Thyroid gland (tissue), 4 donors: ENCODE data around the gene PHF8. TPM values are rescaled to one million over a fixed set of nuclear protein-coding genes. Genes with fewer than 3 reads are reported as not detected.

Source experiments
- DNase-seq, 2 donors: peaks; one replicate each; pipeline ENCODE4 v3.0.0-alpha.2; 2019
- H3K27ac ChIP-seq, 3 donors: fragments of 200-600 bp; sonication (generic); 1 replicate in 2 of 3; 2 replicates in 1 of 3; pipeline ENCODE4 v1.5.1; 2016 to 2019; ENCODE audit warnings: mild to moderate bottlenecking in 1 of 3, moderate library complexity in 1 of 3
- H3K27me3 ChIP-seq: fragments of 200-600 bp; sonication (generic); one replicate; pipeline ENCODE4 v1.5.1; 2019
- H3K36me3 ChIP-seq, 2 donors: fragments of 200-600 bp; sonication (generic); one replicate each; pipeline ENCODE4 v1.5.1; 2016 to 2019
- H3K4me1 ChIP-seq, 2 donors: fragments of 200-600 bp; sonication (generic); one replicate each; pipeline ENCODE4 v1.5.1; 2017 to 2019
- H3K4me3 ChIP-seq, 3 donors: fragments of 200-600 bp; sonication (generic); replicated peaks in 1 of 3; 1 replicate in 2 of 3; 2 replicates in 1 of 3; pipeline ENCODE4 v1.5.1; 2016; ENCODE audit warnings: mild to moderate bottlenecking in 1 of 3
- H3K9me3 ChIP-seq: fragments of 200-600 bp; sonication (generic); one replicate; pipeline ENCODE4 v1.5.1; 2017
- CTCF ChIP-seq, 6 experiments: fragments of 200-600 bp in 3 of 6; fragments of 450-650 bp in 3 of 6; sonication (generic) in 3 of 6; IDR thresholded peaks; one replicate each; pipeline ENCODE4 v1.5.1; 2016 to 2019; ENCODE audit warnings: antibody characterized with exemption in 6 of 6, mild to moderate bottlenecking in 2 of 6, inconsistent platforms in 1 of 6, moderate library complexity in 1 of 6
- POLR2A ChIP-seq, 2 donors: fragments of 450-650 bp; IDR thresholded peaks; one replicate each; pipeline ENCODE4 v1.6.1; 2017; ENCODE audit warnings: antibody characterized with exemption in 2 of 2, mild to moderate bottlenecking in 2 of 2, moderate library complexity in 1 of 2
- WGBS, 2 donors: methylation state at CpG; one replicate each; pipeline ENCODE4 v1.1.5; 2017; 5-methylcytosine and 5-hydroxymethylcytosine counted together
- intact Hi-C: fragments of 100-400 bp; cut with DNase I; formaldehyde crosslinking; loops from one replicate; pipeline ENCODE4 v1.15.1; 2023
- total RNA-seq, 4 donors: library from RNA; depleted of rRNA; stranded (reverse); fragments of >200 nt; gene quantifications; one replicate each; pipeline ENCODE4 v1.2.3, GENCODE V29; 2016

The PHF8 gene
- total RNA-seq, 4 donors from 2014 or later = 30.4 to 89.5 (median 36.3) TPM

GRCh38 chrX:53992589-53992988 lies 51.7 kb downstream of the PHF8 start:
- H3K27ac ChIP-seq = no peak overlapping the region
- no peak overlapping the region for H3K4me3 ChIP-seq
- TF ChIP-seq CTCF (IDR thresholded peaks at IDR 0.05) (no peak), POLR2A (IDR thresholded peaks at IDR 0.05) (no peak)
- H3K36me3 ChIP-seq = peaks cover 3 to 11% of the 10 kb centered on the region in 2 donors
- H3K9me3 ChIP-seq = no peaks in the 10 kb centered on the region
- no peak for DNase-seq
- H3K27me3 ChIP-seq = no peaks in the 10 kb centered on the region
- intact Hi-C loops = no loop called here
- no peaks in the 10 kb centered on the region for H3K4me1 ChIP-seq
- 96 to 100% methylated on average over 1 to 3 of the region's 4 CpGs for WGBS, 2 donors

- WGBS, 2 donors = 83 to 86% methylated on average over 2 of the region's 2 CpGs
- Histone ChIP-seq H3K9me3 (no peaks in the 10 kb centered on the region), H3K4me3 (no peak overlapping the region), H3K27ac (no peak overlapping the region), H3K36me3 (peaks cover 16 to 25% of the 10 kb centered on the region in 2 donors), H3K27me3 (no peaks in the 10 kb centered on the region), H3K4me1 (no peaks in the 10 kb centered on the region)
- no peak for TF ChIP-seq POLR2A (IDR thresholded peaks at IDR 0.05)
- TF ChIP-seq CTCF (IDR thresholded peaks at IDR 0.05) = no peak
- intact Hi-C loops = no loop called here
- no peak for DNase-seq
Measured at GRCh38 chrX:53990171-53990570, 54.1 kb downstream of the PHF8 start.

- no peaks in the 10 kb centered on the region for H3K9me3 ChIP-seq
- TF ChIP-seq POLR2A (IDR thresholded peaks at IDR 0.05) (no peak), CTCF (IDR thresholded peaks at IDR 0.05) (no peak)
- H3K27ac ChIP-seq = no peak overlapping the region
- no peaks in the 10 kb centered on the region for H3K4me1 ChIP-seq
- 93 to 99% methylated on average over 8 to 9 of the region's 12 CpGs for WGBS, 2 donors
- no peak overlapping the region for H3K4me3 ChIP-seq
- peaks cover 14 to 26% of the 10 kb centered on the region in 2 donors for H3K36me3 ChIP-seq
- no peak for DNase-seq
- H3K27me3 ChIP-seq = no peaks in the 10 kb centered on the region
- intact Hi-C loops = no loop called here
Measured at GRCh38 chrX:53984895-53985294, 59.4 kb downstream of the PHF8 start.

GRCh38 chrX:53974529-53974928 lies 69.7 kb downstream of the PHF8 start:
- no peak for DNase-seq
- WGBS, 2 donors = 98 to 99% methylated on average over 6 of the region's 6 CpGs

GRCh38 chrX:53969540-53969939 lies 74.7 kb downstream of the PHF8 start:
- Histone ChIP-seq H3K27me3 (no peaks in the 10 kb centered on the region), H3K4me1 (no peaks in the 10 kb centered on the region), H3K4me3 (no peak overlapping the region), H3K27ac (no peak overlapping the region), H3K9me3 (no peaks in the 10 kb centered on the region), H3K36me3 (no peaks in the 10 kb centered on the region)
- no peak for TF ChIP-seq CTCF (IDR thresholded peaks at IDR 0.05)
- TF ChIP-seq POLR2A (IDR thresholded peaks at IDR 0.05) = no peak
- WGBS, 2 donors = 93 to 98% methylated on average over 3 of the region's 3 CpGs
- no peak for DNase-seq
- intact Hi-C loops = no loop called here

More at GRCh38 chrX:53974529-53974928, 69.7 kb downstream of the PHF8 start:
- H3K27me3 ChIP-seq = no peaks in the 10 kb centered on the region
- H3K27ac ChIP-seq = no peak overlapping the region
- no peak for TF ChIP-seq POLR2A (IDR thresholded peaks at IDR 0.05)
- TF ChIP-seq CTCF (IDR thresholded peaks at IDR 0.05) = no peak
- no peaks in the 10 kb centered on the region for H3K4me1 ChIP-seq
- peaks cover 0 to 4% of the 10 kb centered on the region in 2 donors for H3K36me3 ChIP-seq
- intact Hi-C loops = no loop called here
- no peaks in the 10 kb centered on the region for H3K9me3 ChIP-seq
- no peak overlapping the region for H3K4me3 ChIP-seq
